Lung (tissue), 12 donors: ENCODE measurements around the gene ZNF862. TPM values are rescaled to one million over a fixed set of nuclear protein-coding genes. Genes with fewer than 3 reads are reported as not detected.

Source experiments
- ATAC-seq: fragments of 200-7000 bp; cut with Tn5 transposase; one replicate; pipeline ENCODE4 v1.9.1; 2020; ENCODE audit warnings: moderate number of reproducible peaks; ENCODE audit not compliant: insufficient read depth, low FRiP score
- DNase-seq, 3 donors: peaks; one replicate each; pipeline ENCODE4 v3.0.0-alpha.2; 2013 to 2017
- H3K27ac ChIP-seq, 2 donors: one replicate each; pipeline ENCODE4 v1.5.1; 2013; ENCODE audit warnings: mild to moderate bottlenecking in 2 of 2, moderate library complexity in 2 of 2, control low read depth in 1 of 2, inconsistent platforms in 1 of 2, low read depth in 1 of 2, low read length in 1 of 2
- H3K27me3 ChIP-seq, 3 donors: one replicate each; pipeline ENCODE4 v1.5.1; 2013; ENCODE audit warnings: low read length in 2 of 3; ENCODE audit not compliant: control insufficient read depth in 3 of 3, insufficient read depth in 3 of 3
- H3K36me3 ChIP-seq, 4 donors: one replicate each; pipeline ENCODE4 v1.5.1; 2013; ENCODE audit warnings: low read length in 4 of 4, mild to moderate bottlenecking in 1 of 4, moderate library complexity in 1 of 4; ENCODE audit not compliant: control insufficient read depth in 4 of 4, insufficient read depth in 4 of 4
- H3K4me1 ChIP-seq, 5 donors: one replicate each; pipeline ENCODE4 v1.5.1; 2013; ENCODE audit warnings: low read length in 5 of 5, mild to moderate bottlenecking in 2 of 5, moderate library complexity in 1 of 5; ENCODE audit not compliant: control insufficient read depth in 5 of 5, insufficient read depth in 5 of 5
- H3K4me3 ChIP-seq: one replicate; pipeline ENCODE4 v1.5.1; 2013; ENCODE audit warnings: mild to moderate bottlenecking, control low read depth, moderate library complexity
- H3K9ac ChIP-seq, 2 donors: one replicate each; pipeline ENCODE4 v1.5.1; 2013; ENCODE audit warnings: low read length in 2 of 2, control low read depth in 1 of 2; ENCODE audit not compliant: insufficient read depth in 1 of 2
- H3K9me3 ChIP-seq, 4 donors: one replicate each; pipeline ENCODE4 v1.5.1; 2013; ENCODE audit warnings: low read length in 3 of 4, mild to moderate bottlenecking in 1 of 4, moderate library complexity in 1 of 4; ENCODE audit not compliant: control insufficient read depth in 4 of 4, insufficient read depth in 3 of 4
- CTCF ChIP-seq: IDR thresholded peaks from 2 replicates; pipeline ENCODE4 v1.5.1; 2012; ENCODE audit warnings: mild to moderate bottlenecking; ENCODE audit errors: control extremely low read depth, extremely low read depth
- WGBS, 2 donors: extraction: QIAGEN DNeasy Blood & Tissue Kit; methylation state at CpG; one replicate each; pipeline ENCODE4 v1.1.7; 2013; 5-methylcytosine and 5-hydroxymethylcytosine counted together
- polyA plus RNA-seq, 2 donors: library from polyadenylated mRNA; stranded (reverse); fragments of 200-250 nt; gene quantifications; one replicate each; pipeline ENCODE4 v1.2.1, GENCODE V29; 2013
- total RNA-seq, 2 donors: library from RNA; depleted of rRNA in 1 of 2; stranded (reverse); fragments of >200 nt in 1 of 2; gene quantifications; one replicate each; pipeline ENCODE4 v1.2.1, GENCODE V29; 2014 to 2021
- donor health status: control.
- donor health status: control.
- donor health status: Bipolar disorder and iron deficiency.
- donor health status: healthy.
- donor health status: DM: yes; HTN: yes; CAD: no.

The ZNF862 gene
- total and polyA plus RNA-seq, 4 donors = 5.2 to 22.1 (median 10.0) TPM

GRCh38 chr7:149819141-149819960 lies 18.8 kb upstream of the ZNF862 start:
- Histone ChIP-seq H3K4me1 (peaks cover 0 to 11% (median 0%) of the 10 kb centered on the region in 5 donors), H3K4me3 (no peak overlapping the region), H3K9ac (no peak overlapping the region), H3K27me3 (no peaks in the 10 kb centered on the region), H3K27ac (no peak overlapping the region), H3K9me3 (no peaks in the 10 kb centered on the region), H3K36me3 (no peaks in the 10 kb centered on the region)
- DNase-seq = no peak
- ATAC-seq = no peak
- no peak for TF ChIP-seq CTCF
- 91 to 96% methylated on average over 28 of the region's 28 CpGs for WGBS, 2 donors

GRCh38 chr7:149819961-149820340 lies 18.2 kb upstream of the ZNF862 start:
- WGBS, 2 donors = 82 to 89% methylated on average over 7 of the region's 7 CpGs
- Histone ChIP-seq H3K9ac (no peak overlapping the region), H3K27me3 (no peaks in the 10 kb centered on the region), H3K9me3 (no peaks in the 10 kb centered on the region), H3K4me3 (no peak overlapping the region), H3K36me3 (no peaks in the 10 kb centered on the region), H3K4me1 (peaks cover 0 to 11% (median 0%) of the 10 kb centered on the region in 5 donors), H3K27ac (no peak overlapping the region)
- no peak for TF ChIP-seq CTCF
- ATAC-seq (no peak), DNase-seq (no peak)

GRCh38 chr7:149820622-149821190 lies 17.5 kb upstream of the ZNF862 start:
- Histone ChIP-seq H3K9me3 (no peaks in the 10 kb centered on the region), H3K36me3 (no peaks in the 10 kb centered on the region), H3K9ac (no peak overlapping the region), H3K4me1 (peaks cover 0 to 11% (median 0%) of the 10 kb centered on the region in 5 donors), H3K4me3 (no peak overlapping the region), H3K27ac (no peak overlapping the region), H3K27me3 (no peaks in the 10 kb centered on the region)
- no peak for ATAC-seq
- DNase-seq = no peak
- TF ChIP-seq CTCF = no peak
- 87 to 93% methylated on average over 16 to 17 of the region's 17 CpGs for WGBS, 2 donors
